OCI-LY7 (cell line): Measurements from ENCODE around the gene YWHAB.

ENCODE experiments used
- EZH2phosphoT487 ChIP-seq: fragments of 200-600 bp; sonication (generic); IDR thresholded peaks from 2 replicates; pipeline ENCODE4 v1.6.1; 2018; ENCODE audit warnings: low read depth, borderline replicate concordance, mild to moderate bottlenecking, mixed run types, antibody characterized with exemption, low read length, moderate library complexity, mixed read lengths
- TF ChIP-seq, protein P1 (sequence below): fragments of 200-600 bp; sonication (generic); conservative IDR thresholded peaks from 2 replicates; pipeline ENCODE4 v1.5.1; 2014; ENCODE audit warnings: mild to moderate bottlenecking, antibody characterized with exemption, low read length, moderate library complexity, mixed read lengths

DNA sequence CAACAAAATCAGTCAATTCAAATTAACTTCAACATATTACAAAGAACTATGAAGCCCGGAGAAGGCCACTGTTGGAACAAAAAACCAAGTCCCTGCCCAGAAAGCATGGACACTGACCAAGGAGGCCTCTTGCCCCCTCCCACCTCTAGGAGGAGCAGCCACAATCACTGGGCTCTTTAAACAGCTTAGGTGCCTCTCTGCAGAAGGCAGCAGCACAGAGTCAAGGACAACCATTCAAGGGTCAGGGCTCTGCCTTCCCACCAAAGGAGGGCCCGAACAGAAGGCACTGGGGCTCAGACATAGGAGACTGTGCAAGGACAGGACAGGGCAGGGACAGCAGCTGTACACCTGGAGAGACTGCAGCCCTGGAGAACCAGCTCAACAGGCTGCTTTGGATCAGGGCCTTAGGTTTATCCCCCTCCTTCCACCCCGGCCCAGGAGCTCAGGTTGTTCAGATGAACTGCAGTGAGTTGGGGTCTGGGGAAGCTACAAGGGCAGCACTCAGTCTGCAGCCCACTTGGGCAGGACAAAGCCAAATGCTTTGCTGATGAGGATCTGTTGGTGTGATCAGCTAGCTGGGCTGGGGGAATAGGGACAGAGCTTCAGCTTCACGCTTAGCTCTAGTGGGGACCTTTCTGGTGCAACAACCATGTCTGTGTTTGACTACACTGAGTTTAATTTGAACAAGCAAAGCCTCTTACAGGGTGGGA, 56.9 kb downstream of the YWHAB start:
- TF ChIP-seq, protein P1, sequence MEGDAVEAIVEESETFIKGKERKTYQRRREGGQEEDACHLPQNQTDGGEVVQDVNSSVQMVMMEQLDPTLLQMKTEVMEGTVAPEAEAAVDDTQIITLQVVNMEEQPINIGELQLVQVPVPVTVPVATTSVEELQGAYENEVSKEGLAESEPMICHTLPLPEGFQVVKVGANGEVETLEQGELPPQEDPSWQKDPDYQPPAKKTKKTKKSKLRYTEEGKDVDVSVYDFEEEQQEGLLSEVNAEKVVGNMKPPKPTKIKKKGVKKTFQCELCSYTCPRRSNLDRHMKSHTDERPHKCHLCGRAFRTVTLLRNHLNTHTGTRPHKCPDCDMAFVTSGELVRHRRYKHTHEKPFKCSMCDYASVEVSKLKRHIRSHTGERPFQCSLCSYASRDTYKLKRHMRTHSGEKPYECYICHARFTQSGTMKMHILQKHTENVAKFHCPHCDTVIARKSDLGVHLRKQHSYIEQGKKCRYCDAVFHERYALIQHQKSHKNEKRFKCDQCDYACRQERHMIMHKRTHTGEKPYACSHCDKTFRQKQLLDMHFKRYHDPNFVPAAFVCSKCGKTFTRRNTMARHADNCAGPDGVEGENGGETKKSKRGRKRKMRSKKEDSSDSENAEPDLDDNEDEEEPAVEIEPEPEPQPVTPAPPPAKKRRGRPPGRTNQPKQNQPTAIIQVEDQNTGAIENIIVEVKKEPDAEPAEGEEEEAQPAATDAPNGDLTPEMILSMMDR = no peak
- TF ChIP-seq EZH2phosphoT487 = no peak
